HG03342 (cell line): Measurements from ENCODE around the gene B3GNT7.
"Not testable (repeated sequence)": the region's sequence is repeated elsewhere in the genome, so short reads cannot be mapped to it uniquely, and the experiment has no call there.

Source experiments
- ATAC-seq: cut with Tn5 transposase; IDR thresholded peaks from one replicate; pipeline ENCODE4 v1.9.1; 2021; ENCODE audit warnings: mild to moderate bottlenecking, moderate library complexity; ENCODE audit not compliant: unreplicated experiment

B3GNT7 gene

DNA sequence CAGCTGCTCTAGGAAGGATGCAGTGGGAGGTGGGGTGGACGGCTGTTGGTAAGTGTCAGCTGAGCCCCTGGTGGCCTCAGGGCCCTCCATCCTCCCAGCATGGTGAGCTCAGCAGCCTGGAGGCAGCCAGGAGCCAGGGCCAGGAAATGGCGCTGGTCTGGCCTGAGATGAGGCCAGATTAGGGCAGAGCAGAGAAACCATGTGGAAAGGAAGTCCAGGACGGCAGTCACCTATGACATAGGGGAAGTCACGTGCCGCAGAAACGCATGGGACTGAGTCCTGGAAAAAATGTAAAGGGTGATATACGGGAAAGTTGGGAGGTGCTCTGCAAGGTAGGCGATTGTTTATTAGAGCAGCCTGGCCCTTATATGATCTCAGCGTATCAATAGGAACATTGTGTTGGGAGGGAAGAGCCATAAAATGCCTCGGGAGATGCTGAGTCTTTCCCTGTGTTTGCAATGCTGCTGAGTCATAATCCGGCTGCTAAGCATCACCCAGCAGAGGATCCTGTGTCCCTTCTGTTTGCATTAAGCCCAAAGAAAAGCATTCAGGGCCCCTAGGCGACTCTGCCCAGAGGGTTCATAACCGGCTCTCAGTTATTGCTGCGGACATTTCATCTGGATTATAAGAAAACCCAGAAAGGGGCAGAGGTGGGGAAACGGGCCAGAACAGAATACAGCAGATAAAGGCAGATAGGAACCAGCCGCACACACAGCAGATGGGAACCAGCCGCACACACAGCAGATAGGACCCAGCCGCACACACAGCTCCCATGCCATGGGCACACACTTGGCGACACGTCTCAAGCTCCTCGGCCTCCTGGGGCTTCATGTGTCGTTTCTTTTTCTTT is 30.3 kb upstream of the B3GNT7 start:
- no peak for ATAC-seq

DNA sequence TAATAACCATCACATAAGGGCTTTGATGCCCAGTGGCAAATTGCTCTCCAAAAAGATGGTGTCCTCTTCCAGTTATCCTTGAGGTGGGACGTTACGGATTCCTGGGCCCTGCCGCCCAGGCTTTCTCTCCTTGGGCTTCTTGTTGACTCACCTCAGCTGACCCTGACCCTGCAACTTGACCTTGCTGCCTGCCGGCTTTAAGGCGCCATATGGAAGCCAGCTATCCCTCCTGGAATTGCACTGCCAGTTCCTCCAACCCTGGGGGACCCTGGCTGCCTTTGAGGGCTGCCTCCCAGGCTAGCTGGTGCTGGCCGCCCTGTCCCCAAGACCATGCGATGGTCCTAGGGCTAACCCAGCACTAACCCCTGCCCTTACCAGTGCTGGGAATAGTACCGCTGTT is 28.3 kb upstream of the B3GNT7 start:
- no peak for ATAC-seq

DNA sequence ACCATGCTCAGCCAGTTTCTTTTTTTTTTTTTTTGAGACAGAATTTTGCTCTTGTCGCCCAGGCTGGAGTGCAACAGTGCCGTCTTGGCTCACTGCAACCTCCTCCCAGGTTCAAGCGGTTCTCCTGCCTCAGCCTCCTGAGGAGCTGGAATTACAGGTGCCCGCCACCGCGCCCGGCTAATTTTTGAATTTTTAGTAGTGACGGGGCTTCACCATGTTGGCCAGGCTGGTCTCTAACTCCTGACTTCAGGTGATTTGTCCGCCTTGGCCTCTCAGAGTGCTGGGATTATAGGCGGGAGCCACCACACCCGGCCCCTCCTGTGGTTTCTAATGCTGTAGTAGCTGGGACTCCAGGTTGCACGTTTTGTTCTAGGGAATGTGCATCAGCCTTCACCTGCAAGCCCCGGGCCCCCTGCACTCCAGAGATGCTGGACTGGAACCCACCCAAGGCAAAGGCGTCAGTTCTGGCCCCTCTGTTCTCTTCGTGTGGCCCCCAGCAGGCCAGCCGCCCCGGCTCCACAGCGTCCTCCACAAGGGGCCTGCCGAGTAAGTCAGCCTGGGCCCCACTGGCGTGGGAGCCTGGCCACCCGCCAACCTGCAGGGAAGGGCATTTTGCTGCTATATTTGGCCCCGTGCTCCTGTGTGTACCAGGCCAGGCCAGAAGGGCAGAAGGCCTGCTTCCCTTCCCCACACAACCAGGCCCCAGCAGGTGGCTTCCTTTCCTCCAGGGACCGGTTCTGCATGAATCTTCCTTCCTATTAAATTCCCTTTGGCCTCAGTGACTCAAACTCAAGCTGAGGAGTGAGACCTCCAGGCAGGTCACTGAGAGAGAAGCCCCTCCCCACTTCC is 25.7 kb upstream of the B3GNT7 start:
- ATAC-seq, result no peak

DNA sequence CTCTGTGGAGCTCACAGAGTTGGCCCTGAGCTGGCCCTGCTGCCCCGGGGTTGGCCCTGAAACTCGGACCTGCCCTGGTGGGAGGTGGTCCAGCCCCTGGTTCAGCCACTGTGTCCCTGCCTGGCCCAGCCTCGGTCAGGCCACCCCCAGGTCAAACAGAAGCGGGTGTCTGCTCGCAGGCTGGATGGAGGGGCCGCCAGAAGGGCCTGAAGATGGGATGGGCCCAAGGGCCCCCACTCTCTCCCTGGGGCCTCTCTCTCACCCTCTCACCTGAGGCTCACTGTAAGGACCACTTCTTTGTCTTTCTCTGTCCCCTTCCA is 25.1 kb upstream of the B3GNT7 start:
- ATAC-seq, result no peak

DNA sequence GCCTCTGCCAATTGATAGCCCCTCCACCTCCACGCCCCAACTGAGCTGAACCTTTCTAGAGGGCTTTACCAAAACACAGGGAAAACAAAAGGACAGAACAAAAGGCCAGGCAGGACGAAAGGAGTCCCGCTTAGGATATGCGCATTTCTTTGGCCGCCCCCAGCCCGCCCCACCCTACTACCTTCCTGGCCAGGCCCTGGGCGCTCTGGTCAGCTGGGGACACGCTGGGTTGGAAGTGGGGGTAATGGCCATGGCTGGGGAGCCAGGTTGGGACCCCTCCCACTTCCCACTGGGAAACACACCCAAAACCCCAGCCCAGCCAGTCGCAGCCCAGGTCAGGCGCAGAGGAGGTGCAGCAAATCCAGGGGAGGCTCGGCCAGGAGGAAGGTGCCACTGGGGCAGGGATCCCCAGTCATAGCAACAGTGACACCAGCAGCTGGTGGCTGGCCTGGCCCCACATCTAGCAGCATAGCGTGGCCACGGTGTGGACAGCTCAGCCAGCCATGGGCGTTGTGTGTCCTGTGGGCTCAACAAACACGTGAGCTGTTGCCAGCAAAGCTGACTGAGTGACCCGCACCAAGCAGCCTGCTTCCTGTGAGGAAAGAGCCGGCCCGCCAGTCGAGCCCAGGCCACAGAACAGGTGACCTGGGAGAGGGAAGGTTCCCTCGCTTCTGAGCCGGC is 24.6 kb upstream of the B3GNT7 start:
- no peak for ATAC-seq

DNA sequence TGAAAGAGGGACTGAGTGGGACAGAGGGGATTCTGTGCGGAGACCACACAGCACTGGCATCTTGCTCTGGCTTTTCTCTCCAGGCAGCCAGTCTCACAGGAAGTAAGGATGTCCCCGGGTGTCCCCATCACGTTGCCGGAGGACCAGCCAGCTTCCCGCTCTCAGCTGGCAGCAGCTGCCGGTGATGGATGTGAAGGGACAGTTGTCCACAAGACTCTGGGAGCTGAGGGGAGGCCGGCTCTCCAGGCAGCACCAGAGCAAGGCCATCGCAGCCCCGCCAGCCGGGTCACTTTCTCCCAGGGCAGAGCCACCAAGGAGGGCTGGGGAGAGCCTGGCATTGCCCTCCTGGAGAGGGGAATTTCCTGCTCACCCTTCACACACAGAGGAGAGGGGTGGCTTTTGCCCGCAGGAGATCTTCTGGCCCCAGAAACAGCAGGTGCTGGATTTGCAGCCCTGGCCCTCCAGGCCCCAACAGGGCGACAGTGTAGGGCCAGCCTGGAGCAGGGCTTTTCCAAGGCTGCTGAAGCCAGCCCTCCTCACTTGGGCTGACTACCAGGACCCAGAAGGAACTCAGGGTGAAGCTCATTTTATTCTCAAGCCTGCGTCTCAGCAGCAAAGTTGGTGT is 24.0 kb upstream of the B3GNT7 start:
- ATAC-seq, result no peak

DNA sequence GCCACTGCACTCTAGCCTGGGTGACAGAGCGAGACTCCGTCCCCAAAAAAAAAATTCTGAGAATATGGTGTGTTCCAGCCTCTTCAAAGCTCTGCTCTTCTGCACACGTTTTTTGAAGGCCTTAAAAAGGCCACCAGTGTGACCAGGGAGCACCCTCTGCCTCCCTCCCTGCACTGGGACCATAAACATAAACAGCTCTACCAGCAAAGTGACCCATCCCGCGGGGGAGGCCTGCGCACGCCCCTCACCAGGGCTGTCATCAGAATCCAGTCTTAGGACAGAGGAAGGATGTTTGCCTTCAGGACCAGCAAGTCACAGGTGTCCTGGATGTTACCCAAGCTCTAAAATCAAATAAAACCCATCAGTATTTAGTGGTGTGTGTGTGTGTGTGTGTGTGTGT is 23.2 kb upstream of the B3GNT7 start:
- no peak for ATAC-seq

DNA sequence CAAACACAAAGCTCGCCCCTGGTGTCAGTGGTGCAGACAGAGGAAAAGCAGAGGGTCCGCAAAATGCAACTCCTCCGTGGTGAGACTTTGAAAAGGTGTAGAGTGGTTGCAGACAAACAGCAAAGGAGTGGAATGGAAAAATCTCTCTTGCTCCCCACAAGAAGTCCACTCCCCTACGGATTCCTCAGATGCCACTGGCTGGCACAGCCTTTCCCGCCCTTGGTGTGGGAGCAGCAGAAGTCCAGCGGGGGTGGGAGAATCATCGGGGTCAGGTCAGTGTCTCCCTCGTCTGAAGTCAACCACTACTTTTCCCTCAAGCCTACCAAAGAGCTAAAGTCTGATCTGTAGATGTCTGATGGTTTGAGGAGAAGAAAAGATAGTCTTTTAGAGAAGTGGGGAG is 22.3 kb upstream of the B3GNT7 start:
- ATAC-seq, result no peak

DNA sequence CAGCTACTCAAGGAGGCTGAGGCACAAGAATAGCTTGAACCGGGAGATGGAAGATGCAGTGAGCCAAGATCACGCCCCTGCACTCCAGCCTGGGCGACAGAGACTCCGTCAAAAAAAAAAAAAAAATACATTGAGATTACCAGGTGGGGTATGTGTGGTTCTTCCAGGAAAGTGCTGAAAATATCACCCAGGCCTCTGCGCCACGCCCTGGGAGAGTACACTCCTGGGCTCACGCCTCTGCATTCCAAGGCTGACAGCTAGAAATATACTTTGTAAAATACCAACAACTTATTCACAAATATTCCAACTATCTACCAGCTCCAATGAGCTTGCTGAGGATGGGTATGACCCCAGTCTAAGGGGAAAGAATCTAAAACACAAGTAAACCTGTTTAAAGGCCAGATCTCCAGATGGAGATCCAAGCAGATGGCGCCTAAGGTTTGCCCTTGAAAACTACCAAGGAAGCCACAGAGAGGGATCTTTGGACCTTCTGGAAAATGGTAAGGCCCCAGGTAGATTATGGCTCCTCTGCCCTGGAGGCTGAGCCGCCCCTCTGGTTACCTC is 21.6 kb upstream of the B3GNT7 start:
- no peak for ATAC-seq

DNA sequence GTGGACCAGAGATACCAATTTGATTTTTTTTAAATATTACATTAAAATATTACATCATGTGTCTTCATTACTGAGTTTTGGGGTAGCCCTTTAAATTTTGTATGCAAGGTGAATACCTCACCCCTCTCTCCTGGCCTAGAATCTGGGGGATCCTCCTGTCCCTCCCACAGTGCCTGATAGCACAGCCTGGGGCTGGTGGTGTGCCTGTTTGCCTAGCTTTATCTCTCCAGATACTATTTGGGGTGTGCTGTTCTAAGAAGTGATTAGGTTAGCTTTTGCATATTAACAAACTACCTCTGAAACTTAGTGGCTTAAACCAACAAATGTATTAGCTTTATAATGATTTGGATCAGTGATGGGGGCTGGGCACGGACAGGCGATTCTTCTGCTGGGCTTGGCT is 20.7 kb upstream of the B3GNT7 start:
- no peak for ATAC-seq

DNA sequence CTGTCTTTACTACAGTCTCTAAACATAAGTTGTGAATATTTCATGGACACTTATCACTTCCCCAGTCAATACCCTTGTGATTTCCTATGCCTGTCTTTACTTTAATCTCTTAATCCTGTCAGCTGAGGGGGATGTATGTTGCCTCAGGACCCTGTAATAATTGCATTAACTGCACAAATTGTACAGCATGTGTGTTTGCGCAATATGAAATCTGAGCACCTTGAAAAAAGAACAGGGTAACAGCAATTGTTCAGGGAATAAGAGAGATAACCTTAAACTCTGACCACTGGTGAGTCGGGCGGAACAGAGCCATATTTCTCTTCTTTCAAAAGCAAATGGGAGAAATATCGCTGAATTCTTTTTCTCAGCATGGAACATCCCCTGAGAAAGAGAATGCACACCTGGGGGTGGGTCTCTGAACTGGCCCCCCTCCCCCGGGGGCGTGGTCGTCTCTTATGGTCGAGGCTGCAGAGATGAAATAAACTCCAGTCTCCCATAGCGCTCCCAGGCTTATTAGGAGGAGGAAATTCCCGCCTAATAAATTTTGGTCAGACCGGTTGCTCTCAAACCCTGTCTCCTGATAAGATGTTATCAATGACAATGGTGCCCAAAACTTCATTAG is 19.4 kb upstream of the B3GNT7 start:
- not testable (repeated sequence) for ATAC-seq

DNA sequence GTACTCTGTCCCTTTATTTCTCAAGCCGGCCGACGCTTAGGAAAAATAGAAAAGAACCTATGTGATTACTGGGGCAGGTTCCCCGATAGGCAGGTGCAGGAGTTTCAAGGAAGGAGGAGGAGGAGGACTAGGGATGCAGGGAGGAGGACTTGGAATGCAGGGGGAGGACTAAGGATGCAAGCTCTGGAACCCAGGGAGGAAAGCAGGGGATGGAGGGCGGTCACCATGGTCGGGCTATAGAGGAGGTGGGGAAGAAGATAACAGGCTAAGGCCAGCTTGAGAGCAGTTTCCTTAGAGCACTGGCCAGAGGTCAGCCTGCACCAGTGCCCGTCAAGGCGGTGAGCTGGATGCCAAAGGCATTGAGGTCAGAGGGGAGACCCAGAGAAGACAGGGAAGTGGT is 18.7 kb upstream of the B3GNT7 start:
- no peak for ATAC-seq

DNA sequence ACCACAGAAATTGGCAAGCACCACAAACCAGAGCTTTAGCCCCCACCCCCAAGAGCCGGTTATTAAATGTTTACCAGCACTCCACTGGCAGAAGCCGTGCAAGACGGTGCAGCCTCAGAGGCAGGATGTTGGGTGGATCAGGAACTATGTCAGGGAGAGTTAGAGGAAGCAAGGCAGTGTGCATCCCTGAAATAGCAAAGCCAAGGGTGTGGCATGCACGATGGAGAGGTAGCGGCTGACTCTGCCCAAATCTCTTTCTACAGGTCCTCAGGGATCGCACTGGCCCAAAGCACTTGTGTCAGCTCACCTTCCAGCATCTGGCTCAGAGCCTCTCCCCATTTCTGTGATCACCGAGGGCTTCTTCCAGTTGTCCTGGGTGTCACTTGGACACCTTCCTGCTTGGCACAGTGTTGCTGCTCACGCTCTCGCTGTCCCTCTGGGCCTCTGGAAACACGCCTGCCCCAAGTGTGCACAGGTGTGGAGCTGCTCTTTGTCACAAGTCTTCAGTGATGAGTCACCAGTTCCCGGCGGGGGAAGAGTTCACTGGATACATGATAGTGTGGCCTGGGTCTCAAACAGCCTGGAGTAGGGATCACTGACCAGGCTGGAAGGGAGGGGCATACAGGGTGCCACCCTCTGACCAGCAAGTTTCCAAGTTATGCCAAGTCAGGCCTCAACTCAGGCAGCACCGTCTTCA is 17.3 kb upstream of the B3GNT7 start:
- ATAC-seq, result no peak

DNA sequence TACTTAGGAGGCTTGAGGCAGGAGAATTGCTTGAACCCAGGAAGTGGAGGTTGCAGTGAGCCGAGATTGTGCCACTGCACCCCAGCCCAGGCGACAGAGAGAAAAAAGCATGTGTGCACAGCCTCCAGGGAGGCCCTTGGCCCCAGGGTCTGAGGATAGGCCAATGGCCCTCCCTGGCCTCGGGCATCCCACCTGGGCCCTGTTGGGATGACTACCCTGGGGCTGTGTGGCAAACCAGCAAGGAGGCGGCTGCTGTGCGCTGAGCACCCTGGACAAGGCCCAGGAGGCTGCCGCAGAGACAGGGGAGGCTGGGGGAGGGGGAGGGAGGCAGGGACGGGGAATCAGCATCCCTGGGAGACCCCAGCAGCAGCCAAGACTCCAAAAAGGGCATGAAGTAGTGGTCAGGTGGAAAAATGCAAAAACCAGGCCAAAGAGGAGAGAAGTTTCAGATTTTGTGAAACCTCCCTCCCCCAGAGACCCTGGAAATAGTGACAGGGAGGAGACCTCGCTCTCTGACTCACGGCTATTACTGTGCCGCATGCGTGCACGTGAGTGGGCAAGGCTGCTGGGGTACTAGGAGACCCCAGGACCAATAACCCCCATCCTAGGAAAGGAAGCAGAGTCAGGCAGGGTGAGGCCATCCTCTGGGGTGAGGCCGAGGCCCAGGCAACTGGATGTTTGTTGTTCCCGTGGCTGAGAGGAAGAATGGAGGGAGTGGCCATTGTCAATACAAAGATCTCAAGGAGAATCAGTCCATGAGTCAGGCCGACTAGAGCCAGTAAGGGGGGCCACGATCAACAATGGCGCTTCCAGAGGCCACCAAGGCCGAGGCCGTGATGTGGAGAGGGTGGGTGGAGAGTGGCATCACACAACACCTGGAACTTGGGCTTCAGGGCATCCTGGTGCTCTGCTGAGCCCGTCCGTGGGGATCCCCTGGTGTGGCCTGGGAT is 16.0 kb upstream of the B3GNT7 start:
- no peak for ATAC-seq

DNA sequence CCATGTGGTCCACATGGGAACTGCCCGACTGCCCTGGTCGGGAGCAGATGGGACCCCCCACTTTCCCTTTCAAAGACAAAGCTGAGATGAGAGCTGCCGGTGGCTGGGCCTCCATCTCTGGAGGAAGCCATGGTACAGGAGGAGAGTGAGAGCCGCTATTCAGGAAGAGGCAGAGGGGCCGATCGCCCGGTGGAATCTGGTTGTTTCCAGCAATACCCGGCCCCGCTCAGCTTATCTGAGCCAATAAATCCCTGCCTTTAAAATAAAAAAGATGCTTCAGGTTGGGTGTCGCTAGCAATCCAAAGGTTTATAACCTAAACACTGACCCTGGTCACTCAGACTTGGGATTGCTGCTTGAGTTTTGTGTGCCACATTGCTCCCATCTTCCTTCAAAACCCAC is 15.2 kb upstream of the B3GNT7 start:
- ATAC-seq, result no peak

DNA sequence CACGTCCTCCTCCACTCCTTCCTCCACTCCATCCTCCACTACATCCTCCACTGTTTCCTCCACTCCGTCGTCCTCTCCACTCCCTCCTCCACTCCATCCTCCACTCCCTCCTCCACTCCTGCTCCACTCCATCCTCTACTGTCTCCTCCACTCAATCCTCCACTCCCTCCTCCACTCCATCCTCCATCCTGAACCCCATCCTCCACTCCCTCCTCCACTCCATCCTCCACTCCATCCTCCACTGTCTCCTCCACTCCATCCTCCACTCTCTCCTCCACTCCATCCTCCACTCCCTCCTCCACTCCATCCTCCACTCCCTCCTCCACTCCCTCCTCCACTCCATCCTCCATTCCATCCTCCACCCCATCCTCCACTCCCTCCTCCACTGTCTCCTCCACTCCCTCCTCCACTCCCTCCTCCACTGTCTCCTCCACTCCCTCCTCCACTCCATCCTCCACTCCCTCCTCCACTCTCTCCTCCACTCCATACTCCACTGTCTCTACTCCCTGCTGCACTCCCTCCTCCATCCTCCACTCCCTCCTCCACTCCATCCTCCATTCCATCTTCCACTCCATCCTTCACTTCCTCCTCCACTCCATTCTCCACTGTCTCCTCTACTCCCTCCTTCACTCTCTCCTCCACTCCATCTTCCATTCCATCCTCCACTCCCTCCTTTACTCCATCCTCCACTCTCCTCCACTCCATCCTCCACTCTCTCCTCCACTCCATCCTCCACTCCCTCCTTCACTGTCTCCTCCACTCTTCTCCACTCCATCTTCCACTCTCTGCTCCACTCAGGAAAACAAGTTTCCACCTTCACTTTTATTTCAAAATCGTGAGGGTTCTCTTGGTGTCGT is 14.3 kb upstream of the B3GNT7 start:
- ATAC-seq, result no peak

DNA sequence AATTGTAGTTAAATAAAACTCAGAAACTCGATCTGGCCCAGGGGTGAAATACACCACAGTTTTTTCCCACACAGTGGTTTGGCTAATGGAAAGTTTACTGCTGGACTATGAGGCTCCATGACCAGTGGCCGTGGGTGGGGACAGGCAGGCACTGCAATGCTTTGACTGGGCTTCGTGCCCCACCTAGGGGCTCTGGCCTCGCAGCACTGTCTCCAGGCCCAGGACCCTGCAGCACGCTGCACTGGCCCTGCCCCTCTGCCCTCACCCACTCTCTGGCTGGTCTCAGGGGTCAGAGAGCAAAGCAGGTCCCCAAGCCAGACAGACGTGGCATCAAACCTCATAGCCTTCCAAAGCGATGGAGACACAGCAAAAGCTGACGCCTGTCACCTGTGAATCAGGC is 13.4 kb upstream of the B3GNT7 start:
- no peak for ATAC-seq
